Activated T-cell treated with anti-CD3 and anti-CD28 coated beads, Interleukin-2, amount 50 U/mL, for 24 hours (primary cell): ENCODE results near the gene RAB6B.

Source experiments
- DNase-seq: peaks from one replicate; pipeline ENCODE4 v3.0.0-alpha.2; 2020
- H3K27ac Mint-ChIP-seq: 2 replicates; pipeline ENCODE4 v1.8.0; 2020; ENCODE audit warnings: mild to moderate bottlenecking, mixed read lengths
- H3K27me3 Mint-ChIP-seq: 2 replicates; pipeline ENCODE4 v1.8.0; 2020; ENCODE audit warnings: mixed read lengths
- H3K36me3 Mint-ChIP-seq: 2 replicates; pipeline ENCODE4 v1.8.0; 2020; ENCODE audit warnings: low read depth, mixed read lengths
- H3K4me1 Mint-ChIP-seq: 2 replicates; pipeline ENCODE4 v1.8.0; 2020; ENCODE audit warnings: low read depth, mixed read lengths
- H3K4me3 Mint-ChIP-seq: 2 replicates; pipeline ENCODE4 v1.8.0; 2020; ENCODE audit warnings: mild to moderate bottlenecking, moderate library complexity, mixed read lengths
- H3K9me3 Mint-ChIP-seq: 2 replicates; pipeline ENCODE4 v1.8.0; 2020; ENCODE audit warnings: mixed read lengths

The RAB6B gene

DNA sequence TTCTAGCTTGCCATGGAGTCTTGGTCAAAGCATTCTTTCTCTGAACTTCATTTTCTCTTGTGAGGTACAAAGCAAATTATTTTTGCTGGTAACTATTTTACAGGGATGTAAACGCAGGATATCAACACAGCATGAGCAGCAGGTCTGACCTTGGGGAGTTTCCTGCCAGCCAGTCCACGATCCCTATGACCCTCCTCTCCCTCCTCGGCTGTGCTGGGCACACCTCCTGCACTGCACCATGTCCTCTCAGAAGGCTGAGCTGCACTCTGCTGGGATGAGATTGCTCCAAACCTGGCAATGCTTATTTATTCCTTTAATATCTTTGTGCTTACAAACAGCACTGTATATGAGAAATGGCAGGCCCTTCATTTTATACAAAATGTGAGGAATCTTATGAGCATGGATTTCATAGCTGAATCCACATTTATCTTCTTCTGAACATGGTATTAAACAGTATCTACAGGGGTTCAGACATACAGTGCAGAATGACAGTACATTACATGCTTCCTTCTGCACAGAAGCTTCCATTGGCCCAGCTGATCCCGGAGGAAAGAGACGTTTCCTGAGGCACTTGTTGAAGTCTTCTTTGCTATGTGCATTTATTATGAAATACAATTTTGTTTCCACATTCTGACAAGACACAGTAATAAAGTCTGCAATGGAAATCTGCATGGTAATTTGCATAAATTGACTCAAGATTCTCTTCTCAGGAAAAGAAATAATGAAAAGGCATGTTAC is 41.2 kb downstream of the RAB6B start:
- DNase-seq = no peak
- no peak overlapping the region for H3K27ac Mint-ChIP-seq
- H3K27me3 Mint-ChIP-seq = no peaks in the 10 kb centered on the region
- peaks cover 10% of the 10 kb centered on the region for H3K4me1 Mint-ChIP-seq
- H3K9me3 Mint-ChIP-seq = no peaks in the 10 kb centered on the region
- H3K36me3 Mint-ChIP-seq = no peaks in the 10 kb centered on the region
- H3K4me3 Mint-ChIP-seq = no peak overlapping the region

GRCh38 chr3:133853925-133854227 is 41.8 kb downstream of the RAB6B start:
- Mint-ChIP-seq H3K4me1 (peaks cover 10% of the 10 kb centered on the region), H3K9me3 (no peaks in the 10 kb centered on the region), H3K27me3 (no peaks in the 10 kb centered on the region), H3K4me3 (no peak overlapping the region), H3K36me3 (no peaks in the 10 kb centered on the region), H3K27ac (no peak overlapping the region)
- no peak for DNase-seq

GRCh38 chr3:133853063-133853924 is 42.4 kb downstream of the RAB6B start:
- Mint-ChIP-seq H3K27ac (no peak overlapping the region), H3K4me1 (peaks cover 10% of the 10 kb centered on the region), H3K27me3 (no peaks in the 10 kb centered on the region), H3K9me3 (no peaks in the 10 kb centered on the region), H3K4me3 (no peak overlapping the region), H3K36me3 (no peaks in the 10 kb centered on the region)
- no peak for DNase-seq

GRCh38 chr3:133851931-133852330 is 43.8 kb downstream of the RAB6B start:
- Mint-ChIP-seq H3K36me3 (no peaks in the 10 kb centered on the region), H3K9me3 (no peaks in the 10 kb centered on the region), H3K27me3 (no peaks in the 10 kb centered on the region), H3K4me3 (no peak overlapping the region), H3K4me1 (peaks cover 4% of the 10 kb centered on the region), H3K27ac (no peak overlapping the region)
- no peak for DNase-seq

GRCh38 chr3:133851266-133851906 is 44.3 kb downstream of the RAB6B start:
- DNase-seq = no peak
- no peaks in the 10 kb centered on the region for H3K9me3 Mint-ChIP-seq
- H3K4me1 Mint-ChIP-seq = peaks cover 4% of the 10 kb centered on the region
- H3K4me3 Mint-ChIP-seq = no peak overlapping the region
- H3K27ac Mint-ChIP-seq = no peak overlapping the region
- H3K27me3 Mint-ChIP-seq = no peaks in the 10 kb centered on the region
- H3K36me3 Mint-ChIP-seq = no peaks in the 10 kb centered on the region

DNA sequence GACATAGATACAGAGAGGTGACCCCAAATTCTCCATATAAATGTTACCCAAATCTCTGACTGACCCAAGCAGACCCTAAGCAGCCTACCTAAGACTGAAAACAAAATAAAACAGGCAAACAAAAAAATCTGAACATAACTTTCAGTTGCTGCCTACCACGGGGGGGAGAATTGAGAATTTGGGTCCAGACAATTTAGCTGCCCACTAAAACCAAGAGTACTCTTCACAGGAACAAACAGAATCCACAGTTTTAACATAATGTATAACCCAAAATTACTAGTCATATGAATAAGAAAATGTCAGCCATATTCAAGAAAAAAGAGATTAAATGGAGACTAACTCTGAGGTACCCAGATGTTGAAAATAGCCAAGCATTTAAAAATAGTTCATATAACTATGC is 45.6 kb downstream of the RAB6B start:
- no peak overlapping the region for H3K4me3 Mint-ChIP-seq
- no peaks in the 10 kb centered on the region for H3K9me3 Mint-ChIP-seq
- peaks cover 4% of the 10 kb centered on the region for H3K4me1 Mint-ChIP-seq
- no peaks in the 10 kb centered on the region for H3K27me3 Mint-ChIP-seq
- no peaks in the 10 kb centered on the region for H3K36me3 Mint-ChIP-seq
- H3K27ac Mint-ChIP-seq = no peak overlapping the region
- no peak for DNase-seq

GRCh38 chr3:133849346-133849745 is 46.3 kb downstream of the RAB6B start:
- Mint-ChIP-seq H3K27ac (no peak overlapping the region), H3K4me1 (peaks cover 4% of the 10 kb centered on the region), H3K9me3 (no peaks in the 10 kb centered on the region), H3K4me3 (no peak overlapping the region), H3K27me3 (no peaks in the 10 kb centered on the region), H3K36me3 (no peaks in the 10 kb centered on the region)
- no peak for DNase-seq

DNA sequence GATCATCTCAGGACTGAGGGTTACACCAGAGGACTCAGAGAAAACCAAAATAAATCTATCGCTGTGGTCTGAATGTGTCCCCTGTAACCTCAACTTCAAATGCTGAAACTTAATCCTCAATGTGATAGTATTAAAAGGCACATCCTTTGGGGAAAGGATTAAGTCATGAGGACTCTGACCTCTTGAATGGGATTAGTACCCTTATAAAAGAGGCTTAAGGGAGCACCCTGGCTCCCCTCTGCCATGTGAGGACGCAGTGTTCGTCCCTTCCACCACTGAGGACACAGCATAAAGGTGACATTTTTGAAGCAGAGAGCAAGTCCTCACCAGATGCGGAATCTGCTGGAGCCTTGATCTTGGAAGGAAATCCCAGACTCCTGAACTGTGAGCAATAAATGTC is 50.6 kb downstream of the RAB6B start:
- no peaks in the 10 kb centered on the region for H3K27me3 Mint-ChIP-seq
- no peak overlapping the region for H3K27ac Mint-ChIP-seq
- H3K4me1 Mint-ChIP-seq = no peaks in the 10 kb centered on the region
- no peaks in the 10 kb centered on the region for H3K9me3 Mint-ChIP-seq
- no peak for DNase-seq
- H3K36me3 Mint-ChIP-seq = no peaks in the 10 kb centered on the region
- H3K4me3 Mint-ChIP-seq = no peak overlapping the region

DNA sequence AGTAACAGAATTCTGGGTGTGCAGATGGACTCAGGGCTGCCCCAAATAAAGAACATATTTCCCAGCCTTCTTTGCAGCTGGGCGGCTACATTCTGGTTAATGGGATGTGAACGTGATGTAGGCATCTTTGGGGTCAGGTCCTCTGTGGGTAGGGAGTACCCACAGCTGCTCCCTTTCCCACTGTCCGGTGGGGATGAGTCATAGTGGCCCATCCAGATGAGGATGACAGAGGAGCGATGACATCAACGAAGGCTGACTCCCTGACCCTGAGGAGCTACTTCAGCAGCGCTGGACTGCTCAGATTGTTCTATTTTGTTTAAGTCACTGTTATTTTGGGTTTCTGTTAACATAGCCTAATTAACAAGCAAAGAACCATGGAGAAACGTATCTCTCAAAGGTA is 52.0 kb downstream of the RAB6B start:
- H3K36me3 Mint-ChIP-seq = no peaks in the 10 kb centered on the region
- H3K27me3 Mint-ChIP-seq = no peaks in the 10 kb centered on the region
- no peak for DNase-seq
- H3K27ac Mint-ChIP-seq = no peak overlapping the region
- no peaks in the 10 kb centered on the region for H3K9me3 Mint-ChIP-seq
- no peak overlapping the region for H3K4me3 Mint-ChIP-seq
- H3K4me1 Mint-ChIP-seq = no peaks in the 10 kb centered on the region

DNA sequence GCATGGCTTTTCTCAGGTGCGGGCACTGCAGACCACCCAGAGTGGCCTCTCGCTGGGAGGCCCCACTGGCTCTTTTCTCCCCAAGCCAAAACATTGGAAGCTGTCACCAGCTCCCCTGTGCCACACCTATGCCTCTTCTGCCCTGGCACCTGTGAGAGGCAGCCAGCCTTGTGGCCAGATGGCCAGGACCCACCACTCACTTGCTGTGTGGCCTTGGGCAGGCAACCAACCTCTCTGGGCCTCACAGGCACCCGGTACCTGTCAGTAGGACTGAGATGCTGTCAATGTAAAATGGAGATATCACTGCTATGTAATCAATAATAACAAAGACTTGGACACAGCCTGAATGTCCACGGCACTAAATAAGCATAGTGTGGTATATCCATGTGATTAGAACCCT is 53.5 kb downstream of the RAB6B start:
- Mint-ChIP-seq H3K9me3 (no peaks in the 10 kb centered on the region), H3K36me3 (no peaks in the 10 kb centered on the region), H3K27me3 (no peaks in the 10 kb centered on the region), H3K4me1 (no peaks in the 10 kb centered on the region), H3K27ac (no peak overlapping the region), H3K4me3 (no peak overlapping the region)
- DNase-seq = no peak

DNA sequence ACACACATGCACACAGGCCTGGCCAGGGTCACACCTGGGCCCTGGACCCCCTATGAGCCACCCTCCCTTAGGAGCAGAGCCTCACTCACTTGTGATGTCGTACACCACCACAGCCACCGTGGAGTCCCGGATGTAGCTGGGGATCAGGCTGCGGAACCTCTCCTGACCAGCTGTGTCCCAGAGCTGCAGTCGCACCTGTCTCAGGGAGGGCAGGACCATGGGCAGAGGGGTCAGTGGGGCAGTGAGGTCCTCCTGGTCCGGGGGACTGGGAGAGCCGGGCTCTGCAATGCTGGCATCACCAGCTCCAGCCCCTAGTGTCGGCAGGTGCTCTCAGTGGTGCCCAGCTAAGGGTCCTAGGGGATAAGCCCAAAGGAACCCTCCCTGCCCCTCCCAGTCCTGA is 54.5 kb downstream of the RAB6B start:
- Mint-ChIP-seq H3K9me3 (no peaks in the 10 kb centered on the region), H3K27me3 (no peaks in the 10 kb centered on the region)

DNA sequence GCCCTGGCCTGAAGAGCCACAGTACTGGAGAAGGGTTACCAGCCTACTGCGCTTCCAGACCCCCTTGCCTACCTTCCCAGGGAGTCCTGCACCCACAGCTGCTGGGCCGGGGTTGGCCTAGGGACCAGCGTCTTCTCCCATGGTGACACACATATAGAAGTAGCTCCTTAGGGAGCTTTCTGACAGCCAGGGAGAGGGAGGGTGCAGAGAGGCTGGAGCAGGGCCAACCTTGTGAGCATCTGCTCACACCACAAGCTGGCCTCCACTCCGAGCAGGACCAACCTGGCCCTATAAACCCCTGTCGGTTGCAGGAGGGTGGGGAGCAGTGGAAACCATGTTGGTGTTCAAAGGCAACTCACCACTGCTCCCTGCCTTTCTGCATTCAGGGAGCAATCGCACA is 54.9 kb downstream of the RAB6B start:
- Mint-ChIP-seq H3K4me1 (no peaks in the 10 kb centered on the region), H3K36me3 (no peaks in the 10 kb centered on the region), H3K27ac (no peak overlapping the region), H3K9me3 (no peaks in the 10 kb centered on the region), H3K4me3 (no peak overlapping the region), H3K27me3 (no peaks in the 10 kb centered on the region)
- no peak for DNase-seq

More for the DNA sequence above, 54.5 kb downstream of the RAB6B start:
- H3K4me1 Mint-ChIP-seq = no peaks in the 10 kb centered on the region
- H3K4me3 Mint-ChIP-seq = no peak overlapping the region
- no peak for DNase-seq
- H3K36me3 Mint-ChIP-seq = no peaks in the 10 kb centered on the region
- no peak overlapping the region for H3K27ac Mint-ChIP-seq

GRCh38 chr3:133840055-133840737 is 55.5 kb downstream of the RAB6B start:
- Mint-ChIP-seq H3K27me3 (no peaks in the 10 kb centered on the region), H3K27ac (no peak overlapping the region), H3K4me1 (no peaks in the 10 kb centered on the region), H3K9me3 (no peaks in the 10 kb centered on the region), H3K4me3 (no peak overlapping the region), H3K36me3 (no peaks in the 10 kb centered on the region)
- no peak for DNase-seq

- Mint-ChIP-seq H3K4me1 (no peaks in the 10 kb centered on the region), H3K27me3 (no peaks in the 10 kb centered on the region), H3K9me3 (no peaks in the 10 kb centered on the region), H3K27ac (no peak overlapping the region), H3K36me3 (no peaks in the 10 kb centered on the region), H3K4me3 (no peak overlapping the region)
- no peak for DNase-seq
These were observed 56.5 kb downstream of the RAB6B start for GRCh38 chr3:133838916-133839800.
